ENCODE measurements around the gene PHLDA3.
"Not testable (repeated sequence)": the region's sequence is repeated elsewhere in the genome, so short reads cannot be mapped to it uniquely, and the experiment has no call there.

Gene PHLDA3

GRCh38 chr1:201496296-201496690, 27.3 kb upstream of the PHLDA3 start:
- Histone ChIP-seq H3K4me2 (no peak overlapping the region), H4K20me1 (ENCODE audit: insufficient read depth) (no peaks in the 10 kb centered on the region), H3K27ac (no peak overlapping the region), H3K9ac (no peak overlapping the region), H3K4me1 (ENCODE audit: low read depth, poor library complexity, severe bottlenecking) (no peaks in the 10 kb centered on the region), H3K36me3 (ENCODE audit: insufficient read depth) (no peaks in the 10 kb centered on the region), H3K4me3 (IDR thresholded peaks at IDR 0.05; ENCODE audit: insufficient read depth, low read depth, low read length) (no peak overlapping the region), H3K27me3 (ENCODE audit: insufficient read depth, low read depth) (no peaks in the 10 kb centered on the region), H3K79me2 (ENCODE audit: insufficient read depth, low read depth) (no peaks in the 10 kb centered on the region), H2AFZ (ENCODE audit: low read depth) (no peak overlapping the region)
- TF ChIP-seq CTCF (conservative IDR thresholded peaks at IDR 0.05; ENCODE audit: low read depth, low read length), result no peak

GRCh38 chr1:201495551-201496295, 26.7 kb upstream of the PHLDA3 start:
- Histone ChIP-seq H3K79me2 (ENCODE audit: insufficient read depth, low read depth) (no peaks in the 10 kb centered on the region), H3K27me3 (ENCODE audit: insufficient read depth, low read depth) (no peaks in the 10 kb centered on the region), H3K4me2 (no peak overlapping the region), H3K36me3 (ENCODE audit: insufficient read depth) (no peaks in the 10 kb centered on the region), H3K27ac (no peak overlapping the region), H3K9ac (no peak overlapping the region), H2AFZ (ENCODE audit: low read depth) (no peak overlapping the region), H3K4me1 (ENCODE audit: low read depth, poor library complexity, severe bottlenecking) (no peaks in the 10 kb centered on the region), H4K20me1 (ENCODE audit: insufficient read depth) (no peaks in the 10 kb centered on the region), H3K4me3 (IDR thresholded peaks at IDR 0.05; ENCODE audit: insufficient read depth, low read depth, low read length) (no peak overlapping the region)
- no peak for TF ChIP-seq CTCF (conservative IDR thresholded peaks at IDR 0.05; ENCODE audit: low read depth, low read length)

- no peak overlapping the region for H3K27ac ChIP-seq
- H4K20me1 ChIP-seq (ENCODE audit: insufficient read depth), result no peaks in the 10 kb centered on the region
- H3K4me2 ChIP-seq, result no peak overlapping the region
- no peaks in the 10 kb centered on the region; the same call in 1 of the 2 replicates for H3K36me3 ChIP-seq (ENCODE audit: insufficient read depth)
- no peak overlapping the region for H3K9ac ChIP-seq
- no peak for TF ChIP-seq CTCF (conservative IDR thresholded peaks at IDR 0.05; ENCODE audit: low read depth, low read length)
- no peak overlapping the region for H2AFZ ChIP-seq (ENCODE audit: low read depth)
- no peaks in the 10 kb centered on the region for H3K4me1 ChIP-seq (ENCODE audit: low read depth, poor library complexity, severe bottlenecking)
- no peaks in the 10 kb centered on the region for H3K79me2 ChIP-seq (ENCODE audit: insufficient read depth, low read depth)
- H3K27me3 ChIP-seq (ENCODE audit: insufficient read depth, low read depth), result no peaks in the 10 kb centered on the region
- H3K4me3 ChIP-seq (IDR thresholded peaks at IDR 0.05; ENCODE audit: insufficient read depth, low read depth, low read length), result no peak overlapping the region
Measured at GRCh38 chr1:201493757-201494617, 25.0 kb upstream of the PHLDA3 start.

GRCh38 chr1:201493026-201493656, 24.2 kb upstream of the PHLDA3 start:
- not testable (repeated sequence) for H3K36me3 ChIP-seq (ENCODE audit: insufficient read depth); H2AFZ ChIP-seq (ENCODE audit: low read depth); H3K27me3 ChIP-seq (ENCODE audit: insufficient read depth, low read depth); H3K27ac ChIP-seq; H3K4me3 ChIP-seq (IDR thresholded peaks at IDR 0.05; ENCODE audit: insufficient read depth, low read depth, low read length); H4K20me1 ChIP-seq (ENCODE audit: insufficient read depth); H3K4me1 ChIP-seq (ENCODE audit: low read depth, poor library complexity, severe bottlenecking); H3K9ac ChIP-seq; H3K79me2 ChIP-seq (ENCODE audit: insufficient read depth, low read depth); H3K4me2 ChIP-seq
